DOHH2 (cell line): ENCODE measurements around the gene CD72.

Experiments
- H3F3A ChIP-seq: fragments of 200-600 bp; sonication (generic), shearing (Covaris generic); 2 replicates; pipeline ENCODE4 v1.6.0; 2016; ENCODE audit warnings: antibody characterized with exemption, mild to moderate bottlenecking; ENCODE audit not compliant: control insufficient read depth, insufficient read depth
- H3K27ac ChIP-seq: fragments of 200-600 bp; sonication (generic); 2 replicates; pipeline ENCODE4 v1.5.1; 2014; ENCODE audit warnings: low read depth, mild to moderate bottlenecking, low read length, moderate library complexity
- H3K27me3 ChIP-seq: fragments of 200-600 bp; sonication (generic); 2 replicates; pipeline ENCODE4 v1.6.1; 2014; ENCODE audit warnings: mild to moderate bottlenecking, low read length, mixed read lengths; ENCODE audit not compliant: control insufficient read depth
- H3K36me3 ChIP-seq: fragments of 200-600 bp; sonication (generic); 2 replicates; pipeline ENCODE4 v1.6.1; 2014; ENCODE audit warnings: mild to moderate bottlenecking, low read length, moderate library complexity, mixed read lengths; ENCODE audit not compliant: control insufficient read depth
- H3K4me1 ChIP-seq: fragments of 200-600 bp; sonication (generic); 2 replicates; pipeline ENCODE4 v1.6.1; 2014; ENCODE audit warnings: mild to moderate bottlenecking, low read length, mixed read lengths; ENCODE audit not compliant: control insufficient read depth
- H3K4me2 ChIP-seq: fragments of 200-600 bp; sonication (generic); 2 replicates; pipeline ENCODE4 v1.6.0; 2014; ENCODE audit warnings: mild to moderate bottlenecking, low read length, moderate library complexity
- H3K4me3 ChIP-seq: fragments of 200-600 bp; sonication (generic); 2 replicates; pipeline ENCODE4 v1.5.1; 2014; ENCODE audit warnings: mild to moderate bottlenecking, low read length, mixed read lengths
- H3K79me2 ChIP-seq: fragments of 200-600 bp; sonication (generic); 2 replicates; pipeline ENCODE4 v1.6.1; 2014; ENCODE audit warnings: mild to moderate bottlenecking, low read length, mixed read lengths; ENCODE audit not compliant: control insufficient read depth
- H3K9me2 ChIP-seq: fragments of 200-600 bp; sonication (generic); replicated peaks from 2 replicates; pipeline ENCODE4 v1.6.1; 2014; ENCODE audit warnings: mild to moderate bottlenecking, low read length, mixed read lengths; ENCODE audit not compliant: control insufficient read depth
- H3K9me3 ChIP-seq: fragments of 200-600 bp; sonication (generic); 2 replicates; pipeline ENCODE4 v1.6.1; 2014; ENCODE audit warnings: antibody characterized with exemption, low read length, mixed read lengths; ENCODE audit not compliant: control insufficient read depth, insufficient read depth
- H4K20me1 ChIP-seq: fragments of 200-600 bp; sonication (generic); 2 replicates; pipeline ENCODE4 v1.6.0; 2014; ENCODE audit warnings: low read depth, mild to moderate bottlenecking, antibody characterized with exemption, low read length, moderate library complexity; ENCODE audit not compliant: control insufficient read depth, insufficient read depth
- EZH2phosphoT487 ChIP-seq: fragments of 200-600 bp; sonication (generic); IDR thresholded peaks from 2 replicates; pipeline ENCODE4 v1.6.1; 2017; ENCODE audit warnings: borderline replicate concordance, mild to moderate bottlenecking, antibody characterized with exemption, low read length, moderate library complexity, mixed read lengths
- TF ChIP-seq, protein P1 (sequence below): fragments of 200-600 bp; sonication (generic); IDR thresholded peaks from one replicate; pipeline ENCODE4 v1.5.1; 2014; ENCODE audit warnings: antibody characterized with exemption, mild to moderate bottlenecking, low read depth, low read length; ENCODE audit not compliant: poor library complexity, severe bottlenecking

Gene CD72

DNA sequence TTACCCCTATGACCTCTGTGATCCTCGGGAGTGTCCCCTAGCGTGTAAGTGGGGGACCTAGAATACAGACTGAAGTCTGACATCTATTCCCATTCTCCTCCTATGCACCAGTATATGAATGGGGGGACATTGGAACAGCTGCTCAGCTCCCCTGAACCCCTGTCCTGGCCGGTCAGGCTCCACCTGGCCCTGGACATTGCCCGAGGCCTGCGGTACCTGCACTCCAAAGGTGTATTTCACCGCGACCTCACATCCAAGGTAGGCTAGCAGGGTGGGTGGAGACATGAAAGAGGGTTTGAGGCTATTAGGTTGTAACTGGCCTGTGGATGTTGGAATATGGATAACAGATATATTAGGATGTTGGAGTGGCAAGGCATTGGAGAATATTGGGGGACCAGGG lies 11.5 kb downstream of the CD72 start:
- Histone ChIP-seq H4K20me1 (no peaks in the 10 kb centered on the region), H3K36me3 (peaks cover 35% of the 10 kb centered on the region), H3K4me2 (peak overlapping the region; percentile 77), H3K9me2 (no peaks in the 10 kb centered on the region), H3K9me3 (no peaks in the 10 kb centered on the region), H3K79me2 (peaks cover 18% of the 10 kb centered on the region), H3K4me1 (peaks cover 33% of the 10 kb centered on the region), H3F3A (no peaks in the 10 kb centered on the region), H3K27me3 (no peaks in the 10 kb centered on the region), H3K4me3 (peak overlapping the region; percentile 84), H3K27ac (no peak overlapping the region)
- TF ChIP-seq, protein P1, sequence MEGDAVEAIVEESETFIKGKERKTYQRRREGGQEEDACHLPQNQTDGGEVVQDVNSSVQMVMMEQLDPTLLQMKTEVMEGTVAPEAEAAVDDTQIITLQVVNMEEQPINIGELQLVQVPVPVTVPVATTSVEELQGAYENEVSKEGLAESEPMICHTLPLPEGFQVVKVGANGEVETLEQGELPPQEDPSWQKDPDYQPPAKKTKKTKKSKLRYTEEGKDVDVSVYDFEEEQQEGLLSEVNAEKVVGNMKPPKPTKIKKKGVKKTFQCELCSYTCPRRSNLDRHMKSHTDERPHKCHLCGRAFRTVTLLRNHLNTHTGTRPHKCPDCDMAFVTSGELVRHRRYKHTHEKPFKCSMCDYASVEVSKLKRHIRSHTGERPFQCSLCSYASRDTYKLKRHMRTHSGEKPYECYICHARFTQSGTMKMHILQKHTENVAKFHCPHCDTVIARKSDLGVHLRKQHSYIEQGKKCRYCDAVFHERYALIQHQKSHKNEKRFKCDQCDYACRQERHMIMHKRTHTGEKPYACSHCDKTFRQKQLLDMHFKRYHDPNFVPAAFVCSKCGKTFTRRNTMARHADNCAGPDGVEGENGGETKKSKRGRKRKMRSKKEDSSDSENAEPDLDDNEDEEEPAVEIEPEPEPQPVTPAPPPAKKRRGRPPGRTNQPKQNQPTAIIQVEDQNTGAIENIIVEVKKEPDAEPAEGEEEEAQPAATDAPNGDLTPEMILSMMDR, result no peak
- no peak for TF ChIP-seq EZH2phosphoT487

DNA sequence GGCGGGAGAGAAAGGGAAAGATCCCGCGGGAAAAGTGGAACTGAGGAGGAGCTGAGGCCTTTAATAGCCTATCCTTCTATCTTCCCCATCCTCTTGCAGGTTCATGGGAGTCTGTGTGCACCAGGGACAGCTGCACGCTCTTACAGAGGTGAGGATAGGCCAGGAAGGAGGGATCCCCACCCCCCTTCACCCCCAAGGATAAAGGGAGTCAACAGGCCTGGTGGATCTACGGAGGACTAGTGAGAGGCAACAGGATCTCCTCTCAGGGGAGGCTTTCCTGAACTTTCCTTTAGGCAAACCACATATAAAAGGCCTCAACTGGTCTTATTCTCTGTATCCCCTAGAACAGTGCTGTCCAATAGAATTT lies 12.1 kb downstream of the CD72 start:
- H3K79me2 ChIP-seq, result peaks cover 18% of the 10 kb centered on the region
- TF ChIP-seq, protein P1, result no peak
- no peak for TF ChIP-seq EZH2phosphoT487
- peak overlapping the region; percentile 77 for H3K4me2 ChIP-seq
- H3K27me3 ChIP-seq, result no peaks in the 10 kb centered on the region
- H4K20me1 ChIP-seq, result no peaks in the 10 kb centered on the region
- H3K36me3 ChIP-seq, result peaks cover 35% of the 10 kb centered on the region
- no peaks in the 10 kb centered on the region for H3K9me2 ChIP-seq
- no peak overlapping the region for H3K27ac ChIP-seq
- no peaks in the 10 kb centered on the region for H3F3A ChIP-seq
- H3K4me1 ChIP-seq, result peaks cover 28% of the 10 kb centered on the region
- peak overlapping the region; percentile 84 for H3K4me3 ChIP-seq
- no peaks in the 10 kb centered on the region for H3K9me3 ChIP-seq

DNA sequence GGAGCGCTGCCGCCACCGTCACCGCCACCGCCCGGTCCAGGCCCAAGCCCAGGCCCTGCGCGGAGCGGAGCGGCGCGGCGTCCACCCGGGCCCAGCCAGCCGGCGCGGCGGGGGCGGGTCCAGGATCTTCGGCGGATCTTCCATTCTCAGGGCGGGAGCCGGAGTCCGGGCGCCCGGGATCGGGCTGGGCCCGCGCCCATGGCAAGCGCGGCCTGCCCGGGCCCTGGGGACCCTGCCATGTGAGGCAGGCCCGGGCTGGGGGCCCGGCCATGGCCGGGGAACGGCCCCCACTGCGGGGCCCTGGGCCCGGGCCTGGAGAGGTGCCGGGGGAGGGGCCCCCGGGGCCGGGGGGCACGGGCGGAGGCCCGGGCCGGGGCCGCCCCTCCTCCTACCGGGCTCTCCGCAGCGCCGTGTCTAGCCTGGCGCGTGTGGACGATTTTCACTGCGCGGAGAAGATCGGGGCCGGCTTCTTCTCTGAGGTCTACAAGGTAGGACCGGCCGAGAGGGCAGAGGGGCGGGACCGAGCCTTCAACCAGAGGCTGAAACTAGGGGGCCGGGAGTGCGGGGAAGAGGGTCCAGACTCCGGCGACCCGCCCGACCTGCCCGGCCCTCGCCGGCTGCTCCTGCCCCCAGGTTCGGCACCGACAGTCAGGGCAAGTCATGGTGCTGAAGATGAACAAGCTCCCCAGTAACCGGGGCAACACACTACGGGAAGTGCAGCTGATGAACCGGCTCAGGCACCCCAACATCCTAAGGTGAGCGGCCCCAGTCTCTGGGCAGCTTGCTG lies 12.7 kb downstream of the CD72 start:
- Histone ChIP-seq H3K27ac (no peak overlapping the region), H4K20me1 (no peaks in the 10 kb centered on the region), H3K27me3 (no peaks in the 10 kb centered on the region), H3K4me3 (peak overlapping the region; percentile 84), H3K4me1 (peaks cover 28% of the 10 kb centered on the region), H3F3A (no peaks in the 10 kb centered on the region), H3K9me2 (no peaks in the 10 kb centered on the region), H3K9me3 (no peaks in the 10 kb centered on the region), H3K36me3 (peaks cover 31% of the 10 kb centered on the region), H3K4me2 (peak overlapping the region; percentile 77), H3K79me2 (peaks cover 18% of the 10 kb centered on the region)
- TF ChIP-seq, protein P1, result no peak
- TF ChIP-seq EZH2phosphoT487, result no peak
